Ascending aorta (tissue), 2 donors: ENCODE data around the gene SMIM3. TPM values are rescaled to one million over a fixed set of nuclear protein-coding genes. Genes with fewer than 3 reads are reported as not detected.
A peak's percentile ranks its signal among the peaks of the same experiment; 100 is the strongest.
"Not testable (repeated sequence)": the region's sequence is repeated elsewhere in the genome, so short reads cannot be mapped to it uniquely, and the experiment has no call there.

Experiments used
- DNase-seq, 2 donors: peaks; one replicate each; pipeline ENCODE4 v3.0.0-alpha.2; 2019; ENCODE audit warnings: low spot score in 2 of 2
- H3K27ac ChIP-seq, 2 donors: fragments of 200-600 bp; sonication (generic); one replicate each; pipeline ENCODE4 v1.5.1; 2016 to 2017; ENCODE audit warnings: mild to moderate bottlenecking in 1 of 2
- H3K27me3 ChIP-seq: fragments of 200-600 bp; sonication (generic); one replicate; pipeline ENCODE4 v1.5.1; 2017
- H3K36me3 ChIP-seq, 2 donors: fragments of 200-600 bp; sonication (generic); one replicate each; pipeline ENCODE4 v1.5.1; 2016
- H3K4me1 ChIP-seq, 2 donors: fragments of 200-600 bp; sonication (generic); one replicate each; pipeline ENCODE4 v1.5.1; 2016 to 2017; ENCODE audit warnings: mild to moderate bottlenecking in 1 of 2
- H3K4me3 ChIP-seq, 2 donors: fragments of 200-600 bp; sonication (generic); one replicate each; pipeline ENCODE4 v1.5.1; 2016 to 2017; ENCODE audit warnings: mild to moderate bottlenecking in 1 of 2
- H3K9me3 ChIP-seq, 2 donors: fragments of 200-600 bp; sonication (generic); one replicate each; pipeline ENCODE4 v1.5.1; 2016
- CTCF ChIP-seq, 3 experiments: fragments of 200-600 bp in 2 of 3; fragments of 450-650 bp in 1 of 3; sonication (generic) in 2 of 3; IDR thresholded peaks; one replicate each; pipeline ENCODE4 v1.5.1; 2016 to 2019; ENCODE audit warnings: antibody characterized with exemption in 3 of 3, mild to moderate bottlenecking in 1 of 3, moderate library complexity in 1 of 3
- intact Hi-C: fragments of 100-400 bp; cut with DNase I; formaldehyde crosslinking; loops from one replicate; pipeline ENCODE4 v1.15.1; 2023
- total RNA-seq: library from RNA; depleted of rRNA; stranded (reverse); fragments of >200 nt; gene quantifications from one replicate; pipeline ENCODE4 v1.1.0, GENCODE V29; 2016

Gene SMIM3
- total RNA-seq, 1 donor from 2014 or later = 52.4 TPM

DNA sequence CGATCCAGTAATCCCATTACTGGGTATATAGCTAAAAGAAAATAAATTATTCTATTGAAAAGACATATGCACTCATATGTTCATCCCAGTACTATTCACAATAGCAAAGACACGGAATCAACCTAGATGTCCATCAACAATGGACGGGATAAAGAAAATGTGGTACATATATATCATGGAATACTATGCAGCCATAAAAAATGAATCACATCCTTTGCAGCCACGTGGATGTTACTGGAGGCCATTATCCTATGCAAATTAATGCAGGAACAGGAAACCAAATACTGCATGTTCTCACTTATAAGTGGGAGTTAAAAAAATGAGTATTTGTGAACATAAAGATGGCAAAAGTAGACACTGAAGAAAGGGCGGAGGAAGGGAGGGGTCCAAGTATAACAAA lies 51.2 kb downstream of the SMIM3 start:
- no peak overlapping the region for H3K4me3 ChIP-seq
- H3K36me3 ChIP-seq = no peaks in the 10 kb centered on the region
- intact Hi-C loops = no loop called here
- H3K27me3 ChIP-seq = no peaks in the 10 kb centered on the region
- H3K9me3 ChIP-seq = peaks cover 0 to 4% of the 10 kb centered on the region in 2 donors
- DNase-seq = no peak
- no peak for TF ChIP-seq CTCF (IDR thresholded peaks at IDR 0.05)
- H3K27ac ChIP-seq = no peak overlapping the region
- H3K4me1 ChIP-seq = no peaks in the 10 kb centered on the region

GRCh38 chr5:150831821-150832220 lies 53.3 kb downstream of the SMIM3 start:
- H3K9me3 ChIP-seq, DNase-seq, H3K27me3 ChIP-seq, H3K27ac ChIP-seq, H3K4me1 ChIP-seq, H3K36me3 ChIP-seq, H3K4me3 ChIP-seq, intact Hi-C loops: not testable (repeated sequence)

DNA sequence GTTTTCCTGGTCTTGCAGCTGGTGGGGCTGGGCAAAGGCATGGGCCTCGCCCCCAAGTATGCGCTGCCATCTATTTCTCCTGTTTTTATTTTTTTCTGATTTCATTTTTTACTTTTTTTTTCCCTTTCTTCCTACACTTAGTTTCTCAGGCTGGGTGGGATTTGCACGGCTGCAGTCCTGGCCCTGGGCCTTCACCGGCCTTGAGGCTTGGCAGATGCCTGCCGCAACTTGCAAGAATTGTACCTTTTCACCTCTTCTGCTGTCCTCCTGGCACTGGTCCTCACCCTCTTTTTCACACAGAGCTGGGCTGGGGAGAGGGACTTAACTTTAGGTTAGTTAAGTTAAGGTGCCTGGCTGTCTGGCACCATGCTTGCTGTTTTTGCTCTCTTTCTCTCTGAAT lies 57.5 kb downstream of the SMIM3 start:
- Histone ChIP-seq H3K27ac (no peak overlapping the region), H3K4me1 (no peaks in the 10 kb centered on the region), H3K9me3 (peaks cover 0 to 4% of the 10 kb centered on the region in 2 donors), H3K27me3 (no peaks in the 10 kb centered on the region), H3K36me3 (no peaks in the 10 kb centered on the region), H3K4me3 (no peak overlapping the region)
- no peak for DNase-seq
- intact Hi-C loops = no loop called here
- no peak for TF ChIP-seq CTCF (IDR thresholded peaks at IDR 0.05)

GRCh38 chr5:150836703-150837102 lies 58.1 kb downstream of the SMIM3 start:
- no peak for DNase-seq
- H3K4me3 ChIP-seq = no peak overlapping the region
- TF ChIP-seq CTCF (IDR thresholded peaks at IDR 0.05) = no peak
- H3K4me1 ChIP-seq = no peaks in the 10 kb centered on the region
- no peaks in the 10 kb centered on the region for H3K36me3 ChIP-seq
- H3K27me3 ChIP-seq = no peaks in the 10 kb centered on the region
- peaks cover 0 to 4% of the 10 kb centered on the region in 2 donors for H3K9me3 ChIP-seq
- H3K27ac ChIP-seq = no peak overlapping the region
- intact Hi-C loops = no loop called here

DNA sequence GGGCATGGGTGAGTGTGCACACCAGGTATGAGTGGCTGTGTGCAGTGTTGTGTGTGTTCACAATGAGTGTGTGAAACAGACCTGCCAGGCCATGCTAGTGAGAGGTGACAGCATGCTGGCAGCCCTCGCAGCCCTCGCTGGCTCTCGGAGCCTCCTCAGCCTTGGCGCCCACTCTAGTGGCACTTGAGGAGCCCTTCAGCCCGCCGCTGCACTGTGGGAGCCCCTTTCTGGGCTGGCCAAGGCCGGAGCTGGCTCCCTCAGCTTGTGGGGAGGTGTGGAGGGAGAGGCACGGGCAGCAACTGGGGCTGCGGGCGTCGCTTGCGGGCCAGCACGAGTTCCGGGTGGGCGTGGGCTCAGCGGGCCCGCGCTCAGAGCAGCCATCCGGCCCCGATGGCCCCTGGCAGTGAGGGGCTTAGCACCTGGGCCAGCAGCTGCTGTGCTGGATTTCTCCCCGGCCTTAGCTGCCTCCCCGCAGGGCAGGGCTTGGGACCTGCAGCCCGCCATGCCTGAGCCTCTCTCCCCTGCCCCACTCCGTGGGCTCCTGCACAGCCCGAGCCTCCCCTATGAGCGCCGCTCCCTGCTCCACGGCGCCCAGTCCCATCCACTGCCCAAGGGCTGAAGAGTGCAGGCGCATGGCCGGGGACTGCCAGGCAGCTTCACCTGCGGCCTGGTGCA lies 66.8 kb downstream of the SMIM3 start:
- not testable (repeated sequence) for H3K4me3 ChIP-seq, H3K36me3 ChIP-seq, H3K27me3 ChIP-seq, H3K9me3 ChIP-seq, DNase-seq, H3K4me1 ChIP-seq, H3K27ac ChIP-seq
- intact Hi-C loops = loop anchor here (10.0 kb wide), 1 partner anchor 141 kb away; the partner anchor contains the start of gene RBM22

GRCh38 chr5:150846308-150846653 lies 67.7 kb downstream of the SMIM3 start, which contains the start of gene IRGM:
Gene IRGM (plus strand): TSS chr5:150846521. CDS start chr5:150848124, 1,603 bp downstream.
- not testable (repeated sequence) for H3K9me3 ChIP-seq, H3K27me3 ChIP-seq, H3K4me1 ChIP-seq, H3K27ac ChIP-seq, H3K36me3 ChIP-seq, DNase-seq
- intact Hi-C loops = loop anchor here (10.0 kb wide), 1 partner anchor 141 kb away; the partner anchor contains the start of gene RBM22
- H3K4me3 ChIP-seq = peak within 1 kb of the TSS in 1 of 2 donors; percentile 21

Other genes starting within 250 kb of the SMIM3 start
- 128 TPM for gene SYNPO, start 138.1 kb upstream of the SMIM3 start, total RNA-seq
- 1.1 TPM for gene MYOZ3, start 117.5 kb upstream of the SMIM3 start, total RNA-seq
- gene RBM22, start 77.7 kb upstream of the SMIM3 start, total RNA-seq = 45.3 TPM
- gene DCTN4, start 19.7 kb upstream of the SMIM3 start, total RNA-seq = 28.1 TPM
- gene IRGM, start 67.8 kb downstream of the SMIM3 start, total RNA-seq = not detected
- 2.9 TPM for gene ZNF300, start 126.2 kb downstream of the SMIM3 start, total RNA-seq
- 2,056 TPM for gene GPX3, start 241.8 kb downstream of the SMIM3 start, total RNA-seq